Muscle of arm (tissue), 12 donors: ENCODE measurements around the gene SPRN. TPM values are rescaled to one million over a fixed set of nuclear protein-coding genes. Genes with fewer than 3 reads are reported as not detected.
"Not testable (repeated sequence)": the region's sequence is repeated elsewhere in the genome, so short reads cannot be mapped to it uniquely, and the experiment has no call there.

Experiments
- DNase-seq: peaks from one replicate; pipeline ENCODE4 v3.0.0-alpha.2; 2013
- polyA plus RNA-seq, 12 donors: library from polyadenylated mRNA; unstranded; fragments of 120-200 nt; gene quantifications; one replicate each; pipeline ENCODE4 v1.2.1, GENCODE V29; 2013; ENCODE audit not compliant: insufficient read length in 12 of 12

Gene SPRN
- polyA plus RNA-seq, 12 donors: 2.6 to 4.6 (median 3.6) TPM; not detected in 1

DNA sequence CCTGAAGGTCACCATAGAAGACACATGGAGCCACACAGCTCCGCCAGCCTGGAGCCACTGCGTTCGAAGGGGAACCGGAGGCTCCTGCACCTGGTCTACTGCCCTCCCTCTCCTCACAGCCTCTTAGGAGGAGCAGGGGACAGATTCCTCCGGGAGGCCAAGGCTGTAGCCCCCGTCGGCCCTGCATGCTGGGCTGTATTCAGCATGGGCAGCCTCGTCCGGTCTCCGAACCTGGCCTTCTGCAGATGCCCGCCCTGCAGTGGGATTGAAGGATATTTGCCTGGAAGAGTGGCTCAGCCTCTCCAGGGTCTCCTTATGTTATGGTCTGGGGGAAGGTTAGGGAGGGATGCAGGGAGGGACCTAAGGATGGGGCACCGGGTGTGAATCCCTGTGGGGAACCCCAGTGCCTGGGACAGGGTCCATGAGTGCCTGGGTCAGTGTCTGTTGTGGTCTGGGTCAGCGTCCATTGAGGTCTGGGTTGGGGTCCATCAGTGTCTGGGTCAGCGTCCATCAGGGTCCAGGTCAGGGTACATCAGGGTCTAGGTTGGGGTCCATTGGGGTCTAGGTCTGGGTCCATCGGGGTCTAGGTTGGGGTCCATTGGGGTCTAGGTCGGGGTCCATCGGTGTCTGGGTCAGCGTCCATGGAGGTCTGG, 16.3 kb upstream of the SPRN start:
- no peak for DNase-seq

DNA sequence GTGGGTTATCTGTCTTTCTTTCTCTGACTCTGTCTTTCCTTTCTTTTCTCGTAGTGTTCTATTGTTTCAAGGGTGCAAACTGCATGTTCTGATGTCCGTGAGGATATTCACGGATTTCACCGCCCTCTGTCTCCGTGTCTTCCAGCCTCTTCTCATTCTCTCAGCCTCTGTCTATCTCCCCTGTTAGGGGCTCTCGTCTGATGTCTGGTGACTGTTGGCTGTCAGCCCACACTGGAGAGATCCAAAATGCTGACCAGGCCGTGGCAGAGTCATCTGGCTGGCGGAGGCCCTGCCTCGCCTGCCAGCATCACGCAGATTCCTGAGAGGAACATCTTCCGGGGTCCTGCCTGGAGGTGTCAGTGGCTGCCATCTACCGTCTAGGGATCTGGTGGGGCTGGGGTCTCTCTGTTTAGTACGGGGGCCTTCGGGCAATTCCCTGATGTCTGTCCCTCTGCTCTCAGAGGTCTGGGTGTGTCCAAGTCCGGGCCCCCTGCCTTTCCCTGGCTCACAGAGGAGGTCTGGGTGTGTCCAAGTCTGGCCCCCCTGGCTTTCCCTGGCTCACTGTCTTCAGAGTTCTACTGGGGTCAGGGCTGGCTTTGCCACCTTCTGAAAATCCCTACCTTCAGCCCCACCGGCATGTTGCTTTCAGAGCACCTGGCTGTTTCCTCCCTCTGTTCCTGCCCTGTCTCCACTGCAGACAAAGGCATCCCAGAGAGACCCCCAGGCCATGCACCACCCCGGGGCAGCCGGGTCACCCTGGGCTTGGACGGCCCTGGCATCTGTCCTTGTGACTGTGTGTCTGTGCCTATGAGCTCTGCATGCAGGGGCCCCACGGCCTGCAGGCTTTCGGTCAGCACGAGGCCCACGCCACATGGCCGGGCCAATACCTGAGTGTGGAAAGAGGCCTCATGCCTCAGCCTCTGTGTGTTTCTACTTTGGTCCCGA, 15.4 kb upstream of the SPRN start:
- no peak for DNase-seq

DNA sequence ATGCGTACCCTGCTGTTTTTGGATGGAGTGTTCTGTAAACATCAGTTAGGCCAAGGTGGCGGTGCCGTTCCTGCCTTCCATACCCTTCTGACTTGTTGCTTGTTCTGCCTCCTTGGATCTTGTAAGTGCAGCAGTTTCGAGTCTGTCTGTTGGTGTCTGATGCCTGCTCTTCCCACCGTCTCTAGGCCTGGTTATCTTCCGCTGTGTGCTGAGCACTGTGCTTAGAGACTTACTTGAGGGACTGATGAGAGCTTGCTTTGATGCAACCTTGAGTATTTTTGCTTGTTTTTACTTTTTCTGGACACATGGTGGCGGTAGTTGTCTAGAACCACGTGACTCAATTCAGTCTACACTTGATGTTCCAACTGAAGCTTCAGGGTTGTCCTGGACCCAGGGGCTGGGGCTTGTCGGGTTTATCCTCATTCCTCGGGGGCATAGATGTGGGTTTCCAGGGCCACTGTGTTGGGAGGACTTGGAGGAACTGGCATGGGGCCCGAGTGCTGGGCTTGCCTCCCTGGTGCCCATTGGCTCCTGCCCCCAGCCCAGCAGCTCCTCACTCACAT, 14.4 kb upstream of the SPRN start:
- no peak for DNase-seq

DNA sequence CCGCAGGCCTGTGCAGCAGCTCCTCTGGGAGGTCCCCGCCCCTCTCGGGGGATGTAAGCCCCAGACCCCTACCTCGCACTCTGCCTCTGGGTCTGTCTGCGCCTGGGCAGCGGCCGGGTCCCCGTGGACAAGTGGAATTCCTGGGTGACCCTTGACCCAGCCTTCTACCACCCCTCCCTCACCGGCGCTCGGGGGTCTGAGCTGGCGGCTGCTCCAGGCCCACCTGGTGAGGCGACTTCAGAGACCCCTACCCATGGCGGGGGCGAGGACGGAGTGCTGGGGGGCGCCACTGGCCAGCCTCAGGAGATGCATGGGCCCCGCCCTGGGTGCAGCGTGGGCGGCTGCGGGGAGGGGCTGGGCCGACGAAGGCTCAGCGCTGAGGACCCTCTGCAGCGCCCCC, 8.4 kb upstream of the SPRN start:
- not testable (repeated sequence) for DNase-seq

DNA sequence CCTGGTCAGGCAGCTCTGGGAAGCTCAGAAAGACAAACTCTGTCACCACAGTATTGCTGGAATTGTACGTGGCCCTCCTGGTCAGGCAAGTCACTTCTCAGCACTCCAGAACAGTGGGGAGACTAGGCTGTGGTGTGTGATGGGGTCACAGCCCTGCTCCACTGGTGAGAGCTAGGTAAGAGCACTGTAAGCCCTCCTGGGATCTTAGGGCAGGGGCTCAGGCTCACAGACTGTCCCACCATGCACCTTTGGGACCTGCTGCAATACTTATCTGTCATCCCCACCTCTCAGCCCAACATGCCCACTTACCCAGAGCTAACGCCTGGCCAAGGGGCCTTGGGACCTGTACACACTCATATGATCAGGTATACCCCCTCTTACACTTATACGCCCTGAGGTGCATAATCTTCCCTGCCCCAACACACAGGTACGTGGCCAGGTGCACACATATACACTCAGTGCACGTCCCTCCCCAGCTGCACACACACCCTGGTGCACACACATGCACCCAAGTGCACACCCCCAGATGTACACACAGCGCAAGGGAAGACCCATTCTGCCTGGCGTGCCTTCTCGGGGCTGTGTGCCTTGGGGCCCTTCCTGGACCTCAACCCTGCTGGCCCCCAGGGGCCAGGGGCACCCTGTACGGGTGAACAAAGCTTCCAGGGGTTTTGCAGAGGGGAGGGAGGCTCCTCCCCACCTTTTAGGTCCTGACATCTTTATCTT, 7.6 kb upstream of the SPRN start:
- not testable (repeated sequence) for DNase-seq

DNA sequence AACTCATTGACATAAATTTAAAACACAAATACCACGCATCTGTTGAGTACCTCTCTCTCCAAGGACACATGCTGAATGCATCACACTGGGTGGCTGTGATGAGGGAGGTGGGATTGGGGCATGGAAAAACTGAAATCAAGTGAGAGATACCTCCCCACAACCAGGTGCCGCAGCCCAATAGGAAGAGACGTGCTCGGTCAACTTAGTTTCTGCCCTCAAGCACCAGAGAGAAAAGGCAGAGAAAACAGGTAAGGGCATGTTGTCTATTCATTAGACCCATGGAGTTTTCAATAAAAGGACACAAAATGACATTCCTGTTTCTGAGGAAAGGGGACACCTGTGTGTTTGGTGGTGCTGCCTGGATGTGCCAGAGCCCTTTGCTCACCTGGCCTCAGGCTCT, 5.1 kb upstream of the SPRN start:
- not testable (repeated sequence) for DNase-seq

DNA sequence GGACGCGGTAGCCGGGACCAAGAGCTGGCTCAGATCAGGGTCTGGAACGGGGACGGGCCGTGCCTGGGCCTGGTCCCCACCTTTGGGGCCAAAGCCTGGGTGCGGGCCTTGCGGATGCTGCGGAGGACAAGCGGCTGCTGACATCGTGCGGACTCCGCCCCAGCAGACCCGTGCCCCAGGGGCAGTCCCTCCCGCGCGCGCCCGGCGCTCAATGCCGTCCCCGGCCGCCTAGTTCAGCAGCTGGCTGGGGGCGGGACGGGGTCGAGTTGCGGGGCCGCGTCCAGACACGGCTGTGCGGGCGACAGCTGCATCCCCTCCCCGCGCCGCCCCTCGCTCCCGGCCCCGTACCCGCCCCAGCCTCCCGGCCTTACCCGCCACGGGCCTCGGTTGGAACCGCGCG, 323 bp downstream of the SPRN start:
- DNase-seq: not testable (repeated sequence)

DNA sequence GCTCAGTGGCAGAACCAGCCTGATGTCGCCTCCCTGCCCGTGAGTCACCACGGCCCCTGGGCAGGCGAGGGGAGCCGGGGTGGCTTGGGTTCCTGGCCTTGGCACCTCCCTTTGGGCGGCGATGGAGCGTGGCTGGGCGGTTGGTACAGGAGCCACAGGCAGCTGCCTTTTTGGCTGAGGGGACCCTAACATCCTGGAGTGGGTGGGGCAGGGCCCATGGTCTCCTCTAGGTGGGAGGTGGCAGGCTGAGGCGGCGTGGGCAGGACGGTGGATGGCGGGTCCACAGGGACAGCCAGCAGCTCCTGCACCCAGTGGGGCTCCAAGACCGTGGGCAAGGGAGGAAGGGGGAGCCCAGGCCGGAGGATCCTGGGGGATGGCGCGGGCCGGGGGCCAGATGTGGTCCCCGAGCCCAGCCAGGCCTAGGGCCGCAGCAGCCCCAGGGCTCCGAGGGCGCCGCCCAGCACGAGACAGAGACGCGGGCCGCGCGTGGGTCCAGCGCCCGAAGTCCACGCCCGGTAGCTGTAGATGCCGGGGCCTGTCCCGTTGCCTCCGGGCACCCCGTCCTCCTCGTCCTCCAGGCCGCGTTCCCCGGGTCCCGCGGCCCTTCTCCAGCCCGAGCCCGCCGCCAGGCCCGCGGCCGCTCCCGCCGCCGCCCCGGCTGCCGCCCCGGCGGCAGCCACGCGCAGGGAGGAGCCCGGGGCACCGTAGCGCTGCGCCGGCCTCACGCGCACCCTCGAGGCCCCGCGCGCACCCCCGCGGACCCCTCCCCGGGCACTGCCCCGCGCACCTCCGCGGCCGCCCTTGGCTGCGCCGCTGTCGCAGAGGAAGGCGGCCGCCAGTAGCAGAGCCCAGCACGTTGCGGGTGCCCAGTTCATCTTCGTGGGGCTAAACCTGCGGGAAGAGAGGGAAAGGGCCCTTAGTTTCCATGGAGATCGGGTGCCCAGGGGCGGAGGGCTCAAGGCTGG, 1.3 kb downstream of the SPRN start:
- DNase-seq: no peak

DNA sequence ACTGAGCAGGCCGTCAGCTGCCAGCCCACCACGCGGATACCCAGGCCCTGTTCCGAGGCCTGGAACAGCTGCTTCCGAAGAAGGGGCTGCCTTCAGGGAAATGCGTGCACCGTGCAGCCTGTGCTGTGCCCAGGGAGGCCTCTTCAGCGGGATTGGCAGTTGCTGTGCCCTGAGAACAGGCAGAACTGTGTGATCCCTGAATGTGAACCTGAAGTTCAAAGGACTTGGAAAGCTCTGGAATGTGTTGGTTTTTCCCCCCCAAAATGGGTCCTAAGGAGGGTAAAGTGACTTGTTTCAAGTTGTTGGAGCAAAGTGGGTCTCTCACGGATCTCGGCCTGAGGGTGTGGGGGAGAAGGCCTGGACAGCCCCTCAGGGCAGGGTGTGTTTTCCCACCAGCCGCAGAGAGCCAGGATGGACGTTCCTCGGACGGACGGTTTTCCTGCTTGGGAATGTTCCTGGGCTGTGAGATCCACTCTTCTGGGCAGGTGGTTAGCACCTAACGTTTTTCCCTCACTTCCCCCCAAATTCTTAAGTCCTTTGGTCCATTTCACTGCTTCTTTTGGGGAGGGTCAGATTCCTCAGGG, 2.1 kb downstream of the SPRN start:
- no peak for DNase-seq

DNA sequence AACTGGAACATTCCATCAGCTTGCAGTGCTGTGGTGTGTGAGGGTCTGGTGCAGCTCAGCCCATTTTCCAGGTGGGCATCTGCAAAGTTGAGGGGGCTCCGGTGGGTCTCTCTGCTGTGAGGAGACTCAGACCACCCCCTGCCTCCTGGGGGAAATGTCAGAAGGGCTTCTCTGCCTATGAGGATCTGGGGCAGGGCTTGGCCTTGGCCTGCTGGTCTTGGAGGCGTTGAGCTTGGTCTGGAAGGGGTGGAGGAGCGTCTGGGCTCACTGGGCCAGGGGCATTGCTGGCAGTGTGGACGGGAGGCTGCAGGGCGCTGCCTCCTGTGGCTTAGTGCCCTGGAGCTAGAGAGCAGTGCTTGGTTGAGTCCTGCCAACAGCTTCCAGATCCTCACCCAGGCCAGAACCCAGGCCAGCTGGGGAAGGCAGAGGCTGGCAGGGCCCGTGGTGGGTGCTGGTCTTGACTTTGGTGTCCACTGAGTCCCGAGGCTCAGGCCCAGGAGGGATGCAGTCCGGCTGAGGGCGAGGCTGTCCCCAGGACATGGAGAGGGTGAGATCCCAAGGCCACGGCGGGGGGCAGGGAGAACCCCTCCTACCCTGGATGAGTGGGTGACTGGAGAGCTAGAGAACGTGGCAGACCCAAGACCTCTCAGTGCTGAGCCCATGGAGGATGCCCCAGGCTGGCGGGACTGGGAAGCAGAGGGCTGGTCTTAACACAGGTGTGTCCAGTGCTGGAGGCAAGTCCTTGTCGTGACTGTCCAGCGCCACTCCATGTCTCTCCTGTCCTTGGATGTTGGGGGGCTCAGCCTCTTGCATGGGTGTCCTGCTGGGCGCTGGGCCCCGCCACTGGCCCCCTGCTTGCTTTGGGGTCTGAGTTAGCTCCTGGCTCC, 2.8 kb downstream of the SPRN start:
- DNase-seq: no peak

DNA sequence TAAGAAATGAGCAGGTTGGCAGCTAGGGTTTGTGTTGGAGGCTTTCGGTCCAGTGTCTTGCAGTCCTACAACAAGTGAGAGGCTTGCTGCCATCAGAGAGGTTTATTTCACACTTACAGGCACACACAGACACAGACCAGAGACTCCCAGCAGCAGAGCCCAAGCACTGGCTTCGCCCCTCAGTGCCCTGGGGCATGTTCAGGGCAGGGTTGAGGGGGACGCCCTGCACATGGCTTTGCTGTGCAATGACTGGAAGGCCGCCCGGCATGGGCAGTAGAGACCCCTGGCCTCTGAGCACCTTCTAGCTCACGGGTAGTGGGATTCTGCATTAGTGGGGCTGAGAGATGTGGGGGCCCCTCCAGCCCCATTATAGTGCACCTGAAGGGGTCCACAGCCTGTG, 3.8 kb downstream of the SPRN start:
- no peak for DNase-seq

DNA sequence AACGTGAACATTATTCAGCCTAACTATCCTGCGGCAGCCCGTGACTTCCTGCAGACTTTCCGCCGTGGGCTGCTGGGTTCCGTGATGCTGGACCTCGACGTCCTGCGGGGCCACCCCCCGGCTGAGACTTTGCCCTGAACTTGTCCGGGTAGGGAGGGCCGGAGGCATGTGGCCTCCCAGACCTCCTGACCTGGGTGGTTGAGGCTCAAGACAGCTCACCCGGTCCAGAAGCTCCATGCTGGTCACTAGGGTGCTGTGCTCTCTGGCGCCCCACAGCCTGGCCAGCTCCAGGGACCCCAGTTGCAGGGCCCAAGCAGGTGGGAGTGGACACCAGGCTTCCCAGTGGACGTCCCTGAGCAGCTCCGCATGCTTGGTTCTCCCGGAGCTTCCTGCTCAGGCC, 4.4 kb downstream of the SPRN start:
- DNase-seq: no peak

DNA sequence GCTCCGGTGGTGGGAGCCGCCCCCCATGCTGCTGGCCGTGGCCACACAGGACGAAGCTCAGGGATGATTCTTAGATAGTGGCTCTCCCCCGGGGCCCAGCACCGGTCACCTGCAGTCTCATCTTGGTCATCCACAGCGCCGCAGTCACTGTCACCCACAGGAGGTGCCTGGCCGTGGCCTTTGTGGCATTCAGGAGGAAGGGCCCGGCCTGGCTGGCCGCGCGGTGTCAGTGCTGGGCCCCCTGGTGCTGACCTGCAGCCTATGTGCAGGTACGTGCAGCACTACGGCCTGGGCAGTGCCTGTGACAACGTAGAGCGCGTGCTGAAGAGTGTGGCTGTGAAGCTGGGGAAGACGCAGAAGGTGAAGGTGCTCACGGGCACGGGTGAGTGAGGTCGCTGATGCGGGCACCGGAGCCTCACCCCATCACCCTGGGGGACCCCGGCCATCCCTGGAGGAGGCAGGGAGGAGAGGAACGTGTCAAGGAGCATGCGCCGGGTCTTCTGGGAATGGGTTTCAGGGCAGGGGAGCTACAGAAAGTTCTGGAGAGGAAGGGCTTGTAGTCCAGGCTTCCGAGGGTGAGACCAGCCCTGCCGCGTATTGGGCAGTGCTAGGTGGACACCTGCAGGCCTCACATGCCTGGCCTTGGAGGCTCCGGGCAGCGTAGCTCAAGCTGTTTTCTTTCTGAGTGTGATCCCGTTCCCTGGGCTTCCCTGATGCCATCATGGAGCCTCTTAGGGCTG, 5.0 kb downstream of the SPRN start:
- no peak for DNase-seq

DNA sequence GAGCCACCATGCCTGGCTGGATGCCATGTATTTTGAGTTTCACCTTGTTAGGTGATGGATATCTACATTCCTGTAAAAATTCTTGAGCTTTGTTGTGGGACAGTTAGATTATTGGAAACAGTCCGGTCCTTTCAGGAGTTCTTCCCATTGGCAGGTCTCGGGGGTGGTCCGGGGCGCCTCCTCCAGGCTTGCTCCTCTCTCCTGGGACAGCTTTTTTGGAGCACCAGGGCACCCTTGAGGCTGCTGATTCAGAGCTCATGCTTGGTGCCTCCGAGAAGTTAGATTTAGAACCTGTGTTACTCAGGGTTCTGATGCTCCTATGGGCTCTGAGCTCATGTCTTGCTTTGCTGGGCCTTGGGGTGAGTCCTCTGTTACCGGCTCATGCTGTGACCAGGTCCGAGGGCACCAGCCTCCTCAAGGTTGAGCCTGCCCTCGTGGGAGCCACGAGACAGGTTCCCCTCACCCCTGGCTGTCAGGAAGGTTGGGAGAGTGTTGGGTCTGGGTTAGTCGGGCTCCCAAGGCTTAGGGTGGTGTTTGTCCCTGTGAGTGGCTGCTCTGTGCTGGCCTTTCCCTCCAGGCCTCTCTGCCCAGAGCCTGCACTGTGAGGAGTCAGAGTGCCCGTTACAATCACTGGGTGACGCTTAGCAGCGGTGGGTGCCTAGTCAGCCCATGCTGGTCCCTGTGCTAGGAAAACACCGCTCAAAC, 6.0 kb downstream of the SPRN start:
- no peak for DNase-seq

DNA sequence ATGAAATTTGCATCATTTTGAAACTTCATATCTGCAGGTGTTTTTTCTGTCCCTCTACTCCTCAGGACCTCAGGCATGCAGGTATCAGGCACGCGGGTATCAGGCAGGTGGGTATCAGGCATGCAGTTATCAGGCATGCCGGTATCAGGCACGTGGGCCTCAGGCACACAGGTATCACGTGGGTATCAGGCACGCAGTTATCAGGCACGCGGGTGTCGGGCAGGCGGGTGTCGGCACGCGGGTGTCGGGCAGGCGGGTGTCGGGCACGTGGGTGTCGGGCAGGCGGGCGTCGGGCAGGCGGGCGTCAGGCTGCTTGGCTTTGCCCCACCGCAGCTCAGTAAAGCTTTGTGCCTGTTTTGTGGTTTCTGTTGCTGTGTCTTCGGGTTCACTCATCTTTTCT, 8.7 kb downstream of the SPRN start:
- DNase-seq: no peak

DNA sequence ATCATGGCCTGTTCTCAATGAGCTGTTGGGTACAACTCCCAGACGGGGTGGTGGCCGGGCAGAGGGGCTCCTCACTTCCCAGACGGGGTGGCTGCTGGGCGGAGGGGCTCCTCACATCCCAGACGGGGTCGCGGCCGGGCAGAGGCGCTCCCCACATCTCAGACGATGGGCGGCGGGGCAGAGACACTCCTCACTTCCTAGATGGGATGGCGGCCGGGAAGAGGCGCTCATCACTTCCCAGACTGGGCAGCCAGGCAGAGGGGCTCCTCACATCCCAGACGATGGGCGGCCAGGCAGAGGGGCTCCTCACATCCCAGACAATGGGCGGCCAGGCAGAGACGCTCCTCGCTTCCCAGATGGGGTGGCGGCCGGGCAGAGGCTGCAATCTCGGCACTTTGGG, 10.0 kb downstream of the SPRN start:
- DNase-seq: not testable (repeated sequence)

DNA sequence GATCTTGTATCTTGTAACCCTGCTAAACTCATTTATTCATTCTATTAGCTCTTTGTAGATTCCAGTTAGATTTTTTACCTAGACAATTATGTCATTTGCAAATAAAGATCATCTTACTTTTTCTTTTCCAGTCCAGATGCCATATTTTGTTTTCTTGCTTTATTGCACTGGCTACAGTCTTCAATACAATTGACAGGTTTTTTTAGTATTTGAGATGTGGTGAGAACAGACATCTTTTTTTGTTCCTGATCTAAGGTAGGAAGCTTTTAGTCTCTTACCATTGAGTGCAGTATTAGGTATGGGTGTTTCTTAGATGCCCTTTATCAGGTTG, 12.1 kb downstream of the SPRN start:
- DNase-seq: no peak
